Measurements from ENCODE around the gene IRF1.

IRF1 gene

DNA sequence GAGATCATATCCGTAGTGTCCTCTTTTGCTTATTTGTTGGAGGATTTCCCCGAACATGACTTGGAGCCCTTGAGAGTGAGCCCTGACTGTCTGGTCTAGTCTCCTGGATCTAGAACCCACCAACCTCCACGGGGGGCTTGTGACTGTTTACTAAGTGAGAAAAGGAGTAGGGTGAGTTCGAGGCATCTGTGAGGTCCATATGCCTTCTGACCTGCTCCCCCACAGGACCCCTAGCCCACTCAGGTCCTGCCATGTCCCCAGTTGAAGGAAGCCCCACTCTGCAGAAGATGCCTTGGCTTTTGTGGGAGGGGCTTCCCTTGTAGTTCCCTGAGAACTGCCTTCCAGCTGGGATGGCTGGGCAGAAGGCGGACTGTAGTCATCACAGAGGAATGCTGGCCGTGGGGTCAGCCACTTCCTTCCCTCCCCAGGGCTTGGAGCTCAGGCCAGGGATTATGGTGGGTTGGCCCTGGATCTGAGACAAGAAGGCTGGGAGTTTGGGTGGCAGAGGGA, 7.0 kb upstream of the IRF1 start:
- peaks cover 56% of the 10 kb centered on the region for H3K4me1 ChIP-seq (ENCODE audit: control insufficient read depth, insufficient read depth, low read depth, low read length)
- peak overlapping the region; percentile 98 for H2BK15ac ChIP-seq (ENCODE audit: low read depth, poor library complexity, severe bottlenecking)
- no peaks in the 10 kb centered on the region for H3K27me3 ChIP-seq (ENCODE audit: control insufficient read depth in 1 of 2, insufficient read depth in 1 of 2, low read length in 2 of 2)
- H3K18ac ChIP-seq (ENCODE audit: low read depth in 1 of 2, low read length in 2 of 2) = peak overlapping the region; percentile 93
- H3K79me1 ChIP-seq (replicated peaks; ENCODE audit: low read length, poor library complexity, severe bottlenecking) = peaks cover 10% of the 10 kb centered on the region
- H2AFZ ChIP-seq (ENCODE audit: low read depth, low read length) = no peak overlapping the region
- H2AK5ac ChIP-seq (ENCODE audit: low read length, severe bottlenecking) = peak overlapping the region; percentile 99
- peak overlapping the region; percentile 96 to 98 for H2BK12ac ChIP-seq (ENCODE audit: low read length in 2 of 2)
- peak overlapping the region; percentile 86 for H4K8ac ChIP-seq (ENCODE audit: low read length)
- H3K36me3 ChIP-seq (ENCODE audit: control insufficient read depth in 1 of 2, insufficient read depth in 2 of 2, low read depth in 1 of 2, low read length in 2 of 2) = no peaks in the 10 kb centered on the region
- H3K4me2 ChIP-seq (ENCODE audit: low read length, poor library complexity, severe bottlenecking) = peak overlapping the region; percentile 85
- H3K4me3 ChIP-seq (ENCODE audit: insufficient read depth in 1 of 2, low read depth in 1 of 2, low read length in 2 of 2) = peak overlapping the region in 1 of 2 experiments; percentile 88
- H3K9ac ChIP-seq (ENCODE audit: low read length) = peak overlapping the region; percentile 89
- no peak overlapping the region for H3K23ac ChIP-seq (ENCODE audit: low read length in 2 of 2)
- H3K4ac ChIP-seq (ENCODE audit: low read depth in 1 of 2, low read length in 2 of 2) = peak overlapping the region; percentile 89 to 90
- peak; percentile 97 for DNase-seq
- peak overlapping the region; percentile 100 for H2BK120ac ChIP-seq (ENCODE audit: low read depth, low read length)
- peak overlapping the region in 1 of 2 experiments; percentile 56 for H3K14ac ChIP-seq (ENCODE audit: low read length in 2 of 2)
- H3K27ac ChIP-seq (ENCODE audit: low read length, poor library complexity, severe bottlenecking) = peak overlapping the region; percentile 97
- no peaks in the 10 kb centered on the region for H3K9me3 ChIP-seq (ENCODE audit: control insufficient read depth, low read length)
- peak overlapping the region; percentile 97 for H2BK5ac ChIP-seq (ENCODE audit: low read depth, low read length, poor library complexity, severe bottlenecking)
- peak overlapping the region; percentile 83 for H4K91ac ChIP-seq (ENCODE audit: low read length)
- 23% methylated on average over 4 of the region's 6 CpGs for WGBS

DNA sequence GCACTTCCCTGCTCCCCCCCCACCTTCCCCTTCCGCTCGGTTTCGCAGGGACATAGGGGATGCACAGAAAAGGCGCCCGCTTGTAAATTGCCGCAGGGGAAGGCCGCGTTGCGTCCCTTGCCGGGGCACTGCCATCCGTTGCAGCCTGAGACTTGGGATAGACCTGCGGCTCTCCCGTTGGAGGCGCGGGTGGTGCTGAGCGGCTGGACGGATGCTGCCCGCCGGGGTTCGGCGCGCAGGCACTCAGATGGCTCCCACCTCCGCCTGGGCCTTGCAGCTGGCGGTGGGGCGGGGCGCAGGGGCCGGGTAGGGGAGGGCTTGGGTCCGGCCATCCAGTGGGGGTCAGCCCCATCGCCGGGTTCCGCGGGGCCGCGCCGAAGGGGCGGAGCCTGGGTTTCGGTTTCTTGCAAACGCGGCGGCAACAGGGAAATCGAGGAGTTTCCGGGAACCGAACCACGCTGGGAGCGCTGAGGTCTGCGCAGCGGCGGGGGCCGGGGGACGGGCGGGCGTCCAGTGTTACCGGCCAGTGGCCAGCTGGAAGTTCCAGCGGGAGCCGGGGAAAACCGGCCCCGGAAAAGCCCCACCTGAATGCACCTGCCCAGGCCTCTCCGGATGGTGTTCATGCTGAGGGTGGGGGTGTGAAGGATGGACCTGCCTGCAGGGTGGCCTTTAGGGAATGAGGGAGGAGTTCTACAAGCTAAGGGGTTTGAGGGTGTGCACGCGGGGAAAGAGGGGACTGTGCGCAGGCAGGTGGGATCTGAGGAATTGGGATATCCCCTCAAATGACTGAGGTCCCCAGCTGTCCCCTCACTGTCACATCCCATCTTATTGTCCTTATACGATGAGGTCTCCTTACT, 6.3 kb upstream of the IRF1 start:
- peak overlapping the region; percentile 99 for H4K91ac ChIP-seq (ENCODE audit: low read length)
- H3K79me1 ChIP-seq (replicated peaks; ENCODE audit: low read length, poor library complexity, severe bottlenecking) = peaks cover 10% of the 10 kb centered on the region
- peak overlapping the region; percentile 100 for H3K27ac ChIP-seq (ENCODE audit: low read length, poor library complexity, severe bottlenecking)
- H2BK120ac ChIP-seq (ENCODE audit: low read depth, low read length) = peak overlapping the region; percentile 100
- H2BK5ac ChIP-seq (ENCODE audit: low read depth, low read length, poor library complexity, severe bottlenecking) = peak overlapping the region; percentile 99
- H3K9me3 ChIP-seq (ENCODE audit: control insufficient read depth, low read length) = no peaks in the 10 kb centered on the region
- peak overlapping the region; percentile 86 for H2AK5ac ChIP-seq (ENCODE audit: low read length, severe bottlenecking)
- H3K4me2 ChIP-seq (ENCODE audit: low read length, poor library complexity, severe bottlenecking) = peak overlapping the region; percentile 85
- H3K23ac ChIP-seq (ENCODE audit: low read length in 2 of 2) = peak overlapping the region in 1 of 2 experiments; percentile 66
- H3K14ac ChIP-seq (ENCODE audit: low read length in 2 of 2) = peak overlapping the region in 1 of 2 experiments; percentile 82
- H3K4me1 ChIP-seq (ENCODE audit: control insufficient read depth, insufficient read depth, low read depth, low read length) = peaks cover 54% of the 10 kb centered on the region
- peak overlapping the region; percentile 98 to 99 for H3K4ac ChIP-seq (ENCODE audit: low read depth in 1 of 2, low read length in 2 of 2)
- H2BK12ac ChIP-seq (ENCODE audit: low read length in 2 of 2) = peak overlapping the region; percentile 94 to 97
- H3K36me3 ChIP-seq (ENCODE audit: control insufficient read depth in 1 of 2, insufficient read depth in 2 of 2, low read depth in 1 of 2, low read length in 2 of 2) = no peaks in the 10 kb centered on the region
- peak overlapping the region; percentile 93 for H2BK15ac ChIP-seq (ENCODE audit: low read depth, poor library complexity, severe bottlenecking)
- no peak overlapping the region for H2AFZ ChIP-seq (ENCODE audit: low read depth, low read length)
- H3K18ac ChIP-seq (ENCODE audit: low read depth in 1 of 2, low read length in 2 of 2) = peak overlapping the region; percentile 91 to 100
- H3K4me3 ChIP-seq (ENCODE audit: insufficient read depth in 1 of 2, low read depth in 1 of 2, low read length in 2 of 2) = peak overlapping the region; percentile 60 to 88
- H4K8ac ChIP-seq (ENCODE audit: low read length) = peak overlapping the region; percentile 100
- peak; percentile 95 for DNase-seq
- no peaks in the 10 kb centered on the region for H3K27me3 ChIP-seq (ENCODE audit: control insufficient read depth in 1 of 2, insufficient read depth in 1 of 2, low read length in 2 of 2)
- WGBS = 2% methylated on average over 58 of the region's 62 CpGs
- peak overlapping the region; percentile 89 for H3K9ac ChIP-seq (ENCODE audit: low read length)

- Histone ChIP-seq H3K18ac (ENCODE audit: low read depth in 1 of 2, low read length in 2 of 2) (peak overlapping the region; percentile 94 to 100), H2BK120ac (ENCODE audit: low read depth, low read length) (peak overlapping the region; percentile 100), H3K4me3 (ENCODE audit: insufficient read depth in 1 of 2, low read depth in 1 of 2, low read length in 2 of 2) (peak overlapping the region; percentile 60 to 88), H3K27me3 (ENCODE audit: control insufficient read depth in 1 of 2, insufficient read depth in 1 of 2, low read length in 2 of 2) (no peaks in the 10 kb centered on the region), H2BK15ac (ENCODE audit: low read depth, poor library complexity, severe bottlenecking) (peak overlapping the region; percentile 33), H2AFZ (ENCODE audit: low read depth, low read length) (no peak overlapping the region), H3K9ac (ENCODE audit: low read length) (peak overlapping the region; percentile 89), H4K8ac (ENCODE audit: low read length) (peak overlapping the region; percentile 100), H4K91ac (ENCODE audit: low read length) (peak overlapping the region; percentile 99), H3K4ac (ENCODE audit: low read depth in 1 of 2, low read length in 2 of 2) (peak overlapping the region; percentile 98 to 99), H2BK12ac (ENCODE audit: low read length in 2 of 2) (peak overlapping the region; percentile 69 to 94), H3K27ac (ENCODE audit: low read length, poor library complexity, severe bottlenecking) (peak overlapping the region; percentile 100), H3K36me3 (ENCODE audit: control insufficient read depth in 1 of 2, insufficient read depth in 2 of 2, low read depth in 1 of 2, low read length in 2 of 2) (no peaks in the 10 kb centered on the region), H3K79me1 (replicated peaks; ENCODE audit: low read length, poor library complexity, severe bottlenecking) (peaks cover 13% of the 10 kb centered on the region), H3K4me1 (ENCODE audit: control insufficient read depth, insufficient read depth, low read depth, low read length) (peaks cover 56% of the 10 kb centered on the region), H3K23ac (ENCODE audit: low read length in 2 of 2) (peak overlapping the region in 1 of 2 experiments; percentile 88), H2BK5ac (ENCODE audit: low read depth, low read length, poor library complexity, severe bottlenecking) (peak overlapping the region; percentile 99), H3K14ac (ENCODE audit: low read length in 2 of 2) (peak overlapping the region in 1 of 2 experiments; percentile 82), H2AK5ac (ENCODE audit: low read length, severe bottlenecking) (peak overlapping the region; percentile 86), H3K4me2 (ENCODE audit: low read length, poor library complexity, severe bottlenecking) (peak overlapping the region; percentile 85), H3K9me3 (ENCODE audit: control insufficient read depth, low read length) (no peaks in the 10 kb centered on the region)
- peak; percentile 89 for DNase-seq
- WGBS = under 1% methylated on average over 17 of the region's 18 CpGs
These were observed 5.6 kb upstream of the IRF1 start for GRCh38 chr5:132496191-132496630.
